SK-N-SH (cell line): ENCODE results near the gene PISD. TPM values are rescaled to one million over a fixed set of nuclear protein-coding genes. Genes with fewer than 3 reads are reported as not detected.

Experiments used
- CTCF ChIA-PET: fragments of 300-600, 350-600 bp; formaldehyde crosslinking; extraction: SDS; loops from one replicate; lab custom pipeline; 2021; lab: Yijun Ruan, JAX
- POLR2A ChIA-PET: fragments of 350-600 bp; sonication (Branson Sonifier 250); formaldehyde crosslinking; extraction: SDS; loops from one replicate; lab custom pipeline; 2020; ENCODE audit warnings: antibody characterized with exemption, inconsistent platforms; lab: Yijun Ruan, JAX
- DNase-seq: peaks from one replicate; pipeline ENCODE4 v3.0.0; 2012
- H2AFZ ChIP-seq: fragments of 200-600 bp; sonication (generic); 2 replicates; pipeline ENCODE4 v1.8.1; 2016; ENCODE audit warnings: antibody characterized with exemption, mild to moderate bottlenecking, low read depth
- H3F3A ChIP-seq: fragments of 200-600 bp; sonication (generic); replicated peaks from 2 replicates; pipeline ENCODE3; 2016; ENCODE audit warnings: antibody characterized with exemption, mild to moderate bottlenecking; ENCODE audit not compliant: insufficient read depth
- H3K27ac ChIP-seq, 2 experiments: fragments of 200-500 bp in 1 of 2; fragments of 200-600 bp in 1 of 2; sonication (Bioruptor generic) in 1 of 2; sonication (generic), shearing (Covaris generic) in 1 of 2; 2 replicates each; pipeline versions ENCODE4 v1.5.1 to v1.6.1; 2014 to 2016; ENCODE audit warnings: low read depth in 2 of 2, inconsistent platforms in 1 of 2, low read length in 1 of 2, mild to moderate bottlenecking in 1 of 2, mixed read lengths in 1 of 2
- H3K27me3 ChIP-seq: fragments of 200-600 bp; sonication (generic), shearing (Covaris generic); 2 replicates; pipeline ENCODE4 v1.6.1; 2016; ENCODE audit warnings: mixed run types; ENCODE audit not compliant: insufficient read depth
- H3K36me3 ChIP-seq, 2 experiments: fragments of 200-500 bp in 1 of 2; fragments of 200-600 bp in 1 of 2; sonication (Bioruptor generic) in 1 of 2; sonication (generic) in 1 of 2; replicated peaks in 1 of 2; 2 replicates each; pipeline versions ENCODE3 to v1.5.1; 2014 to 2016; ENCODE audit warnings: low read length in 1 of 2, mild to moderate bottlenecking in 1 of 2; ENCODE audit not compliant: insufficient read depth in 2 of 2, control insufficient read depth in 1 of 2
- H3K4me1 ChIP-seq, 2 experiments: fragments of 200-500 bp in 1 of 2; fragments of 200-600 bp in 1 of 2; sonication (Bioruptor generic) in 1 of 2; sonication (generic), shearing (Covaris generic) in 1 of 2; 2 replicates each; pipeline versions ENCODE4 v1.5.1 to v1.6.1; 2014 to 2016; ENCODE audit warnings: low read depth in 1 of 2, low read length in 1 of 2, mixed run types in 1 of 2; ENCODE audit not compliant: insufficient read depth in 2 of 2, control insufficient read depth in 1 of 2
- H3K4me2 ChIP-seq: fragments of 200-600 bp; sonication (generic), shearing (Covaris generic); 2 replicates; pipeline ENCODE4 v1.6.1; 2017; ENCODE audit warnings: mixed run types
- H3K4me3 ChIP-seq, 2 experiments: fragments of 200-500 bp in 1 of 2; fragments of 200-600 bp in 1 of 2; sonication (Bioruptor generic) in 1 of 2; sonication (generic), shearing (Covaris generic) in 1 of 2; 2 replicates each; pipeline versions ENCODE4 v1.5.1 to v1.8.1; 2014 to 2016; ENCODE audit warnings: low read depth in 2 of 2, inconsistent platforms in 1 of 2, low read length in 1 of 2, mild to moderate bottlenecking in 1 of 2, mixed read lengths in 1 of 2, moderate library complexity in 1 of 2
- H3K79me2 ChIP-seq: fragments of 200-600 bp; sonication (generic); 2 replicates; pipeline ENCODE4 v1.8.1; 2017; ENCODE audit warnings: mild to moderate bottlenecking; ENCODE audit not compliant: insufficient read depth
- H3K9ac ChIP-seq: fragments of 200-600 bp; sonication (generic); 2 replicates; pipeline ENCODE4 v1.6.1; 2017; ENCODE audit warnings: mixed run types
- H3K9me2 ChIP-seq: fragments of 200-600 bp; sonication (generic); 2 replicates; pipeline ENCODE4 v1.6.1; 2017; ENCODE audit warnings: mixed run types
- H3K9me3 ChIP-seq: fragments of 200-600 bp; sonication (generic); 2 replicates; pipeline ENCODE4 v1.6.1; 2017; ENCODE audit warnings: mixed run types, mild to moderate bottlenecking, moderate library complexity
- H4K20me1 ChIP-seq: fragments of 200-600 bp; sonication (generic); 2 replicates; pipeline ENCODE4 v1.6.1; 2017; ENCODE audit warnings: mild to moderate bottlenecking, mixed run types; ENCODE audit not compliant: insufficient read depth
- CHD2 ChIP-seq: fragments of 150-350 bp; IDR thresholded peaks from 2 replicates; pipeline ENCODE4 v1.6.1; 2018; ENCODE audit warnings: low read length; ENCODE audit not compliant: partially characterized antibody
- EP300 ChIP-seq, 2 experiments: IDR thresholded peaks; 2 replicates each; pipeline versions ENCODE4 v1.4.0 to v1.6.1; 2012; ENCODE audit warnings: borderline replicate concordance in 1 of 2, low read depth in 1 of 2, low read length in 1 of 2
- EZH2phosphoT487 ChIP-seq: fragments of 200-600 bp; sonication (generic); IDR thresholded peaks from 2 replicates; pipeline ENCODE4 v1.6.1; 2017; ENCODE audit warnings: low read depth, mixed run types, mild to moderate bottlenecking, antibody characterized with exemption, moderate library complexity, borderline replicate concordance
- FOSL2 ChIP-seq: IDR thresholded peaks from 2 replicates; pipeline ENCODE4 v1.4.0; 2012; ENCODE audit warnings: low read depth, mild to moderate bottlenecking, moderate library complexity, borderline replicate concordance
- GATA2 ChIP-seq: sonication (generic); formaldehyde crosslinking; IDR thresholded peaks from 2 replicates; pipeline ENCODE4 v1.5.0; 2020; ENCODE audit warnings: mild to moderate bottlenecking, missing genetic modification reagents
- IRF3 ChIP-seq: fragments of 150-350 bp; IDR thresholded peaks from 2 replicates; pipeline ENCODE4 v1.6.1; 2016; ENCODE audit warnings: mild to moderate bottlenecking, low read depth, low read length
- MEF2A ChIP-seq: IDR thresholded peaks from 2 replicates; pipeline ENCODE4 v1.4.0; 2012; ENCODE audit warnings: low read depth, borderline replicate concordance
- NFIC ChIP-seq: IDR thresholded peaks from 2 replicates; pipeline ENCODE4 v1.4.0; 2012; ENCODE audit warnings: borderline replicate concordance
- NRF1 ChIP-seq: IDR thresholded peaks from 2 replicates; pipeline ENCODE4 v1.6.1; 2012; ENCODE audit warnings: low read depth, mild to moderate bottlenecking, low read length
- RCOR1 ChIP-seq: fragments of 150-350 bp; IDR thresholded peaks from 2 replicates; pipeline ENCODE4 v1.6.1; 2017; ENCODE audit warnings: antibody characterized with exemption, low read length
- RFX5 ChIP-seq: IDR thresholded peaks from 2 replicates; pipeline ENCODE4 v1.6.1; 2012; ENCODE audit warnings: mild to moderate bottlenecking, improper control_type of control experiment, low read length
- TAF1 ChIP-seq: IDR thresholded peaks from 2 replicates; pipeline ENCODE4 v1.6.1; 2012; ENCODE audit warnings: low read depth, mild to moderate bottlenecking, low read length, moderate library complexity, borderline replicate concordance
- TEAD4 ChIP-seq: IDR thresholded peaks from 2 replicates; pipeline ENCODE4 v1.4.0; 2012; ENCODE audit warnings: mild to moderate bottlenecking, borderline replicate concordance; ENCODE audit not compliant: insufficient read depth
- USF2 ChIP-seq: fragments of 150-350 bp; IDR thresholded peaks from 2 replicates; pipeline ENCODE4 v1.6.1; 2017; ENCODE audit warnings: antibody characterized with exemption, low read length, low read depth, borderline replicate concordance
- YY1 ChIP-seq: IDR thresholded peaks from 2 replicates; pipeline ENCODE4 v1.4.0; 2012; ENCODE audit warnings: low read depth, mild to moderate bottlenecking
- ZBTB33 ChIP-seq: IDR thresholded peaks from 2 replicates; pipeline ENCODE4 v1.4.0; 2012; ENCODE audit warnings: low read depth, borderline replicate concordance
- WGBS: methylation state at CpG from one replicate; pipeline ENCODE4 v1.1.6; 2017; ENCODE audit warnings: low lambda C conversion rate; 5-methylcytosine and 5-hydroxymethylcytosine counted together
- polyA plus RNA-seq, 3 experiments: library from polyadenylated mRNA; depleted of rRNA; stranded (reverse); fragments of >200 nt; gene quantifications; 2 replicates each; pipeline ENCODE4 v1.2.3, GENCODE V29; 2012
- TF ChIP-seq, protein P1 (sequence below): IDR thresholded peaks from 2 replicates; pipeline ENCODE4 v1.6.1; 2012; ENCODE audit warnings: mild to moderate bottlenecking, low read depth, low read length, moderate library complexity

PISD gene
- polyA plus RNA-seq, 1 of the 3 experiments (the other 2 are of a cell fraction): 34.9 TPM

GRCh38 chr22:31621507-31622124 is 40.4 kb downstream of the PISD start:
- H3K9me2 ChIP-seq: no peaks in the 10 kb centered on the region
- no peak for DNase-seq
- peaks cover 39% of the 10 kb centered on the region for H3K79me2 ChIP-seq
- peaks cover 0 to 36% of the 10 kb centered on the region in 2 experiments; a peak in 1 of 4 replicates for H3K4me1 ChIP-seq
- H3F3A ChIP-seq: no peaks in the 10 kb centered on the region
- no peaks in the 10 kb centered on the region for H3K9me3 ChIP-seq
- no peak overlapping the region for H2AFZ ChIP-seq
- no peak overlapping the region; a peak in 1 of 4 replicates for H3K27ac ChIP-seq
- peaks cover 3 to 58% of the 10 kb centered on the region in 2 experiments for H3K36me3 ChIP-seq
- H3K4me3 ChIP-seq: no peak overlapping the region
- H3K9ac ChIP-seq: no peak overlapping the region
- no peak overlapping the region for H3K4me2 ChIP-seq
- ChIA-PET POLR2A (no interaction called here), CTCF (interaction anchor here (0.8 kb wide), 1 partner anchor 60 kb away, joined by 3 read pairs; no protein-coding TSS in a partner anchor)
- H3K27me3 ChIP-seq: no peaks in the 10 kb centered on the region
- 94% methylated on average over 13 of the region's 19 CpGs for WGBS
- H4K20me1 ChIP-seq: peaks cover 38% of the 10 kb centered on the region
- TF ChIP-seq CHD2 (no peak), GATA2 (no peak), YY1 (no peak), EZH2phosphoT487 (no peak), TAF1 (no peak), TEAD4 (no peak), NRF1 (no peak), MEF2A (no peak), FOSL2 (no peak), EP300 (IDR thresholded peaks at IDR 0.05; ENCODE audit: borderline replicate concordance in 1 of 2, low read depth in 1 of 2, low read length in 1 of 2) (no peak), ZBTB33 (no peak), NFIC (no peak), USF2 (no peak), RFX5 (no peak), IRF3 (no peak), RCOR1 (no peak)
- TF ChIP-seq, protein P1, sequence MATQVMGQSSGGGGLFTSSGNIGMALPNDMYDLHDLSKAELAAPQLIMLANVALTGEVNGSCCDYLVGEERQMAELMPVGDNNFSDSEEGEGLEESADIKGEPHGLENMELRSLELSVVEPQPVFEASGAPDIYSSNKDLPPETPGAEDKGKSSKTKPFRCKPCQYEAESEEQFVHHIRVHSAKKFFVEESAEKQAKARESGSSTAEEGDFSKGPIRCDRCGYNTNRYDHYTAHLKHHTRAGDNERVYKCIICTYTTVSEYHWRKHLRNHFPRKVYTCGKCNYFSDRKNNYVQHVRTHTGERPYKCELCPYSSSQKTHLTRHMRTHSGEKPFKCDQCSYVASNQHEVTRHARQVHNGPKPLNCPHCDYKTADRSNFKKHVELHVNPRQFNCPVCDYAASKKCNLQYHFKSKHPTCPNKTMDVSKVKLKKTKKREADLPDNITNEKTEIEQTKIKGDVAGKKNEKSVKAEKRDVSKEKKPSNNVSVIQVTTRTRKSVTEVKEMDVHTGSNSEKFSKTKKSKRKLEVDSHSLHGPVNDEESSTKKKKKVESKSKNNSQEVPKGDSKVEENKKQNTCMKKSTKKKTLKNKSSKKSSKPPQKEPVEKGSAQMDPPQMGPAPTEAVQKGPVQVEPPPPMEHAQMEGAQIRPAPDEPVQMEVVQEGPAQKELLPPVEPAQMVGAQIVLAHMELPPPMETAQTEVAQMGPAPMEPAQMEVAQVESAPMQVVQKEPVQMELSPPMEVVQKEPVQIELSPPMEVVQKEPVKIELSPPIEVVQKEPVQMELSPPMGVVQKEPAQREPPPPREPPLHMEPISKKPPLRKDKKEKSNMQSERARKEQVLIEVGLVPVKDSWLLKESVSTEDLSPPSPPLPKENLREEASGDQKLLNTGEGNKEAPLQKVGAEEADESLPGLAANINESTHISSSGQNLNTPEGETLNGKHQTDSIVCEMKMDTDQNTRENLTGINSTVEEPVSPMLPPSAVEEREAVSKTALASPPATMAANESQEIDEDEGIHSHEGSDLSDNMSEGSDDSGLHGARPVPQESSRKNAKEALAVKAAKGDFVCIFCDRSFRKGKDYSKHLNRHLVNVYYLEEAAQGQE: no peak
